Esophagus squamous epithelium (tissue), 4 donors: Measurements from ENCODE around the gene VSNL1.
"Not testable (repeated sequence)": the region's sequence is repeated elsewhere in the genome, so short reads cannot be mapped to it uniquely, and the experiment has no call there.

Experiments used
- CTCF ChIP-seq, 6 experiments: fragments of 450-650 bp in 4 of 6; fragments of 200-600 bp in 2 of 6; sonication (generic) in 2 of 6; IDR thresholded peaks; one replicate each; pipeline ENCODE4 v1.5.1; 2016 to 2019; ENCODE audit warnings: antibody characterized with exemption in 6 of 6, mild to moderate bottlenecking in 4 of 6, moderate library complexity in 4 of 6
- POLR2A ChIP-seq, 4 donors: fragments of 450-650 bp; IDR thresholded peaks; one replicate each; pipeline ENCODE4 v1.6.1; 2017; ENCODE audit warnings: antibody characterized with exemption in 4 of 4, mild to moderate bottlenecking in 4 of 4, moderate library complexity in 3 of 4

- TF ChIP-seq POLR2A, CTCF (IDR thresholded peaks at IDR 0.05): not testable (repeated sequence)
These were observed 25.2 kb downstream of the VSNL1 start for GRCh38 chr2:17565726-17566125.
